ENCODE data around the gene SMAD2. TPM values are rescaled to one million over a fixed set of nuclear protein-coding genes. Genes with fewer than 3 reads are reported as not detected.

The SMAD2 gene
- total RNA-seq, 4 donors from 2014 or later, result 91.1 to 157 (median 129) TPM

DNA sequence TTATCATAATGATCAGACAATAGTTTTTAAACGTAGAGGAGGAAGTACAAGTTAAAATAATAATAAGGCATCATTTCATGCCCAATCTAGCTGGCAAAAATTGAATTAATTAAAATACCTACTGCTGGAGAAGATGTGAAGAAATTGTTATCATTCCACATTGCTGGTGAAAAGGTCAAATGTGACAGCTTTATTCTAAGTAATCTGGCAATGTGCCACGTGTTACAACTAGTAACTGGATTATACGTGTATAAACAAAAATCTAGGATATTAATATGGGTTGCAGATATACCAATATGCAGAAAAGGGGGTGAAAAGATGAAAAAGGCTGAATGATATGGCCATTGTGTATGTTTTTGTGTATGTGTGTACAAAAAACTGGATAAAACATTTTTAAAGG lies 32.4 kb downstream of the SMAD2 start:
- intact Hi-C loops (cut with DNase I), result no loop called here

DNA sequence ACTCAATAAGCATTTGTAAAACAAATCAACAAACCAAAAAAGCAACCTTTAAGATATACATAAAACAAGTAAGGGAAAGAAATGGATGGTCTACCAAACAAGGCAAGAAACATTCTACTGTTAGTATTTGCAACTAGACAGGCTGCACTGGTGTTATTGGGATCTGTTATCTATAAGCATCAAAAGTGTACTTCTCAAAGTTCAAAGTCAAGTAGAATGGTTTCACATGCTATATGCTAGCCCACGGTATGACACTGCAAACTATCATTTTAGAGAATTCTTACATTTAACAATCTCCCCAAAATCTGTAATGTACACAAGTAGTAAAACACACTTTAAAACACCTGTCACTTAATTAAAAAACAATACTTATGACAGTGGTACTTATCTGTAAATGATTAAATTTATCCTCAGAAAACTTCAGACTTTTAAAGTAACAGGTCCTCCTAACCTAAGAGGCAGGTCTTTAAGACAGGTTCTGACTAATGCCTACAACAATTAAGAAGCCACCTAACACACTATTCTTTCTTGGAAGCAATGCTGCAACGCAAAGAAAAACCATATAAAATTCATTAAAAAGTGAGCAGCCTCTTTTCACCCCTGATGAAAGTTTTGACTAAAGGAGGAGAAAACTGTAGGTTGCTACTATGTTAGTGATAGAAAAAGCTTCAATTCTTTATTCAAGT lies 34.8 kb downstream of the SMAD2 start:
- intact Hi-C loops (cut with DNase I), result no loop called here
- Histone ChIP-seq H3K4me3 (replicated peaks in 1 of 3) (no peak overlapping the region), H3K4me1 (peaks cover 6 to 8% of the 10 kb centered on the region in 2 donors), H3K27ac (no peak overlapping the region), H3K36me3 (peaks cover 0 to 4% of the 10 kb centered on the region in 2 donors), H3K27me3 (no peaks in the 10 kb centered on the region), H3K9me3 (no peaks in the 10 kb centered on the region)
- 90 to 93% methylated on average over 2 of the region's 2 CpGs for WGBS, 2 donors
- TF ChIP-seq CTCF (IDR thresholded peaks at IDR 0.05) (no peak), POLR2A (IDR thresholded peaks at IDR 0.05) (no peak)
- no peak for DNase-seq

More for the DNA sequence above, 32.4 kb downstream of the SMAD2 start:
- 73 to 78% methylated on average over 3 of the region's 3 CpGs for WGBS, 2 donors
- DNase-seq, result no peak
- no peak overlapping the region for H3K4me3 ChIP-seq (replicated peaks in 1 of 3)
- peaks cover 0 to 4% of the 10 kb centered on the region in 2 donors for H3K36me3 ChIP-seq
- TF ChIP-seq POLR2A (IDR thresholded peaks at IDR 0.05) (no peak), CTCF (IDR thresholded peaks at IDR 0.05) (no peak)
- H3K4me1 ChIP-seq, result peaks cover 6 to 8% of the 10 kb centered on the region in 2 donors
- H3K27me3 ChIP-seq, result no peaks in the 10 kb centered on the region
- no peaks in the 10 kb centered on the region for H3K9me3 ChIP-seq
- no peak overlapping the region for H3K27ac ChIP-seq

GRCh38 chr18:47893939-47894699 lies 36.3 kb downstream of the SMAD2 start:
- DNase-seq, result no peak
- Histone ChIP-seq H3K27ac (no peak overlapping the region), H3K36me3 (peaks cover 0 to 4% of the 10 kb centered on the region in 2 donors), H3K4me1 (peaks cover 6 to 8% of the 10 kb centered on the region in 2 donors), H3K27me3 (no peaks in the 10 kb centered on the region), H3K4me3 (replicated peaks in 1 of 3) (no peak overlapping the region), H3K9me3 (no peaks in the 10 kb centered on the region)
- TF ChIP-seq CTCF (IDR thresholded peaks at IDR 0.05) (no peak), POLR2A (IDR thresholded peaks at IDR 0.05) (no peak)
- intact Hi-C loops (cut with DNase I), result no loop called here
- WGBS, 2 donors, result 89 to 92% methylated on average over 9 of the region's 9 CpGs

DNA sequence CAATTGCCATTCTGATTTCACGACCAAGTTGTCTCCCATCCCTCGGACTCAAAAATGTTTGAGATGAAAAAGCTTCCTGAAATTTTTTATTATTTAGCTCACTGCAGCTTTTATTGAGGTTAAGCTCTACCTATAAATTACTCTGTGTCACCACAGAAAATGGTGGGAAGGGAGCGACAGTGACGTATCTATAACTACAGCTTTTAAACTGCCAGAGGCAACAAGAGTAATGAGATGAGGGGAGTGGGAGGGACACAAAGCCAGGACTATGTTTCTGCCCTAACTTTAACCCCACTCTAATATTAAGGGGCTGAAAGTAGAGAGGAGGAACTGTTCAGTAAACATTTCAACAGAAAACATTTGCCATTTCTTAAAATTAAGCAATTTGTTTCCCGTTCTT lies 37.4 kb downstream of the SMAD2 start:
- WGBS, 2 donors, result 92 to 94% methylated on average over 5 of the region's 5 CpGs
- Histone ChIP-seq H3K4me1 (peaks cover 0 to 8% of the 10 kb centered on the region in 2 donors), H3K27ac (no peak overlapping the region), H3K9me3 (no peaks in the 10 kb centered on the region), H3K4me3 (replicated peaks in 1 of 3) (no peak overlapping the region), H3K36me3 (peaks cover 0 to 4% of the 10 kb centered on the region in 2 donors), H3K27me3 (no peaks in the 10 kb centered on the region)
- intact Hi-C loops (cut with DNase I), result no loop called here
- TF ChIP-seq CTCF (IDR thresholded peaks at IDR 0.05) (no peak), POLR2A (IDR thresholded peaks at IDR 0.05) (no peak)
- DNase-seq, result no peak

DNA sequence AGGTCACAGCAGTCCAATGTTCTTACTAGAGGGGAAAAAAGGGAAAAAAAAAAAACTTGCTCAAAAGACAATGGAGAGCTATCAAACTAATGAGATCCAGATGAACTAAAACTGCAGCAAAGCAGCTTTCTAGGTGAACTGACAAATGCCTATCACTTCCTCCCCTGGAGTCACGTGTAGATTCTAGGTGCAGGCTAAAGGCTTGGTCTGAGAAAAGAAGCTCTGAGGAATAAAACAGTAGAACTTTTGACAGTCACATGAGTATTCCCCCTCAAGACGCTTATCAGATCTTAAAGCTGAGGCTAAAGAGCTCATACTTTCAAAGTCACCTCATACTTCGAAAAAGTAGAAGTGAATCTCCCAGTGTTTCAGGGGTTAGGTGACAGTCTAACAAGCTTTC lies 42.3 kb downstream of the SMAD2 start:
- Histone ChIP-seq H3K4me1 (no peaks in the 10 kb centered on the region), H3K36me3 (no peaks in the 10 kb centered on the region), H3K27me3 (no peaks in the 10 kb centered on the region), H3K4me3 (replicated peaks in 1 of 3) (no peak overlapping the region), H3K9me3 (no peaks in the 10 kb centered on the region), H3K27ac (no peak overlapping the region)
- DNase-seq, result no peak
- 82 to 87% methylated on average over 3 of the region's 3 CpGs for WGBS, 2 donors
- intact Hi-C loops (cut with DNase I), result no loop called here
- TF ChIP-seq CTCF (IDR thresholded peaks at IDR 0.05) (no peak), POLR2A (IDR thresholded peaks at IDR 0.05) (no peak)

Data from thyroid gland (tissue), 4 donors.